ENCODE data around the gene MTG2. TPM values are rescaled to one million over a fixed set of nuclear protein-coding genes. Genes with fewer than 3 reads are reported as not detected.

Gene MTG2
- total and polyA plus RNA-seq, 2 of the 13 experiments (the other 11 are each of a cell fraction or from before 2014, with no cell fraction given): 20.4 to 37.8 TPM

DNA sequence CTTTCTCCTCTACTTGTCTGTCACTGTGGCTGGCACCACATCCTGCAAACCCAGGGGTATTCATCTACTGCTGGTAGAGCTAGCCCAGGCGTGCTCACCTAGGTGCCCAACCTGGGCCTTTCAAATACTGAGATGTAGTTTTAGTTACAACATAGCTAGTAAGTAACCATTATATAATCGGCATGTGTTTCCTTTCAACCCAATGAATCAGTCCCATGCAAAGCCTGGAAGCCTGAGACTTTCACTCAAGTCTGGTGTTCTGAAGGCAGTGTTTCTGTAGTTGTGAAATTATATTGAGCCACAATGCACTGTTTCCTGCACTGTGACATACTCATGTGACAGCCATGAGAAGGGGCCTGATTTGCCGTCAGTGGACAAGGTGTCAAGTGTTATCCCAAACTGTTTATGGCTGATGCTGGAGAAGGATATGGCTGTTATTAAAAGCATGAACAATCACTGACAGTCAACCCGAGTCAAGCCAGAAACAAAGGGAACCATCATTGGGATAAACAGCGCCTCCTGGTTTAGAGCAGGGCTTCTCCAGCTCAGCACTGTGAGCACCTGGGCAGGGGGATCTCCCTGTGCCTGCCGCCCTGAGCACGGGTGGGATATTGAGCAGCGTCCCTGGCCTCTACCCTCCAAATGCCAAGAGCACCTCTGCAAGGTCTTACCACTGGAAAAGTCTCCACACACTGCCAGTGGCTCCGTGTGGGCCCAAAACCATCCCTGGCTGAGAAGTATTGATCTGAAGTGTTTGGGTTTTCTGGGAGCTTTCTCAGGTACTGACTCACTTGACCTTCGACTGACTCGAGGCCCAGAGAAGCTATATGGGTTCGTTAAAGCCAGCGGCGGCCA lies 41.2 kb upstream of the MTG2 start (continued):
- TF ChIP-seq, protein P1, sequence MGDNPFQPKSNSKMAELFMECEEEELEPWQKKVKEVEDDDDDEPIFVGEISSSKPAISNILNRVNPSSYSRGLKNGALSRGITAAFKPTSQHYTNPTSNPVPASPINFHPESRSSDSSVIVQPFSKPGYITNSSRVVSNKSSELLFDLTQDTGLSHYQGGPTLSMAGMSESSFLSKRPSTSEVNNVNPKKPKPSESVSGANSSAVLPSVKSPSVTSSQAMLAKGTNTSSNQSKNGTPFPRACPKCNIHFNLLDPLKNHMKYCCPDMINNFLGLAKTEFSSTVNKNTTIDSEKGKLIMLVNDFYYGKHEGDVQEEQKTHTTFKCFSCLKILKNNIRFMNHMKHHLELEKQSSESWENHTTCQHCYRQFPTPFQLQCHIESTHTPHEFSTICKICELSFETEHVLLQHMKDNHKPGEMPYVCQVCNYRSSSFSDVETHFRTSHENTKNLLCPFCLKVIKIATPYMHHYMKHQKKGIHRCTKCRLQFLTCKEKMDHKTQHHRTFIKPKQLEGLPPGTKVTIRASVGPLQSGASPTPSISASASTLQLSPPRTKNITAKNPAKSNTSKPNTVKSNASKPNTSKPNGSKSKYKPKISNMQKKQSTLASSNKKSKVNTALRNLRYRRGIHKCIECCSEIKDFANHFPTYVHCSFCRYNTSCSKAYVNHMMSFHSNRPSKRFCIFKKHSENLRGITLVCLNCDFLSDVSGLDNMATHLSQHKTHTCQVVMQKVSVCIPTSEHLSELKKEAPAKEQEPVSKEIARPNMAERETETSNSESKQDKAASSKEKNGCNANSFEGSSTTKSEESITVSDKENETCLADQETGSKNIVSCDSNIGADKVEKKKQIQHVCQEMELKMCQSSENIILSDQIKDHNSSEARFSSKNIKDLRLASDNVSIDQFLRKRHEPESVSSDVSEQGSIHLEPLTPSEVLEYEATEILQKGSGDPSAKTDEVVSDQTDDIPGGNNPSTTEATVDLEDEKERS (CRISPR knock-in tag; IDR thresholded peaks at IDR 0.05): no peak
- TF ChIP-seq IKZF1 (IDR thresholded peaks at IDR 0.05): no peak
- TF ChIP-seq ZNF543 (CRISPR knock-in tag; IDR thresholded peaks at IDR 0.05): no peak; the same call in 1 of the 2 replicates
- no peak for TF ChIP-seq ELF4 (CRISPR knock-in tag; IDR thresholded peaks at IDR 0.05; ENCODE audit: borderline replicate concordance)
- no peak for TF ChIP-seq MAFK (conservative IDR thresholded peaks at IDR 0.05 in 1 of 2, IDR thresholded peaks at IDR 0.05 in 1 of 2; ENCODE audit: low read length in 2 of 2)
- TF ChIP-seq, protein P2, sequence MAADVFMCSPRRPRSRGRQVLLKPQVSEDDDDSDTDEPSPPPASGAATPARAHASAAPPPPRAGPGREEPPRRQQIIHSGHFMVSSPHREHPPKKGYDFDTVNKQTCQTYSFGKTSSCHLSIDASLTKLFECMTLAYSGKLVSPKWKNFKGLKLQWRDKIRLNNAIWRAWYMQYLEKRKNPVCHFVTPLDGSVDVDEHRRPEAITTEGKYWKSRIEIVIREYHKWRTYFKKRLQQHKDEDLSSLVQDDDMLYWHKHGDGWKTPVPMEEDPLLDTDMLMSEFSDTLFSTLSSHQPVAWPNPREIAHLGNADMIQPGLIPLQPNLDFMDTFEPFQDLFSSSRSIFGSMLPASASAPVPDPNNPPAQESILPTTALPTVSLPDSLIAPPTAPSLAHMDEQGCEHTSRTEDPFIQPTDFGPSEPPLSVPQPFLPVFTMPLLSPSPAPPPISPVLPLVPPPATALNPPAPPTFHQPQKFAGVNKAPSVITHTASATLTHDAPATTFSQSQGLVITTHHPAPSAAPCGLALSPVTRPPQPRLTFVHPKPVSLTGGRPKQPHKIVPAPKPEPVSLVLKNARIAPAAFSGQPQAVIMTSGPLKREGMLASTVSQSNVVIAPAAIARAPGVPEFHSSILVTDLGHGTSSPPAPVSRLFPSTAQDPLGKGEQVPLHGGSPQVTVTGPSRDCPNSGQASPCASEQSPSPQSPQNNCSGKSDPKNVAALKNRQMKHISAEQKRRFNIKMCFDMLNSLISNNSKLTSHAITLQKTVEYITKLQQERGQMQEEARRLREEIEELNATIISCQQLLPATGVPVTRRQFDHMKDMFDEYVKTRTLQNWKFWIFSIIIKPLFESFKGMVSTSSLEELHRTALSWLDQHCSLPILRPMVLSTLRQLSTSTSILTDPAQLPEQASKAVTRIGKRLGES (CRISPR knock-in tag; IDR thresholded peaks at IDR 0.05; ENCODE audit: borderline replicate concordance): no peak
- TF ChIP-seq ZNF816 (CRISPR knock-in tag; IDR thresholded peaks at IDR 0.05; ENCODE audit: borderline replicate concordance): no peak
- no peak for TF ChIP-seq HOXA3 (CRISPR knock-in tag; IDR thresholded peaks at IDR 0.05)
- peak; percentile 35; the same call in 1 of the 2 replicates for TF ChIP-seq ZMYM4 (CRISPR knock-in tag; IDR thresholded peaks at IDR 0.05)
- TF ChIP-seq, protein P3, sequence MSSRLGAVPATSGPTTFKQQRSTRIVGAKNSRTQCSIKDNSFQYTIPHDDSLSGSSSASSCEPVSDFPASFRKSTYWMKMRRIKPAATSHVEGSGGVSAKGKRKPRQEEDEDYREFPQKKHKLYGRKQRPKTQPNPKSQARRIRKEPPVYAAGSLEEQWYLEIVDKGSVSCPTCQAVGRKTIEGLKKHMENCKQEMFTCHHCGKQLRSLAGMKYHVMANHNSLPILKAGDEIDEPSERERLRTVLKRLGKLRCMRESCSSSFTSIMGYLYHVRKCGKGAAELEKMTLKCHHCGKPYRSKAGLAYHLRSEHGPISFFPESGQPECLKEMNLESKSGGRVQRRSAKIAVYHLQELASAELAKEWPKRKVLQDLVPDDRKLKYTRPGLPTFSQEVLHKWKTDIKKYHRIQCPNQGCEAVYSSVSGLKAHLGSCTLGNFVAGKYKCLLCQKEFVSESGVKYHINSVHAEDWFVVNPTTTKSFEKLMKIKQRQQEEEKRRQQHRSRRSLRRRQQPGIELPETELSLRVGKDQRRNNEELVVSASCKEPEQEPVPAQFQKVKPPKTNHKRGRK (CRISPR knock-in tag; IDR thresholded peaks at IDR 0.05): peak; percentile 40; the same call in 1 of the 2 replicates

Measured in HepG2 (cell line).